Measurements from ENCODE around the gene EPS15.
"Not testable (repeated sequence)": the region's sequence is repeated elsewhere in the genome, so short reads cannot be mapped to it uniquely, and the experiment has no call there.

EPS15 gene

GRCh38 chr1:51433972-51434510, 85.0 kb downstream of the EPS15 start:
- in situ Hi-C loops (cut with MboI; ENCODE audit: low sequenced_read_pairs): no loop called here

DNA sequence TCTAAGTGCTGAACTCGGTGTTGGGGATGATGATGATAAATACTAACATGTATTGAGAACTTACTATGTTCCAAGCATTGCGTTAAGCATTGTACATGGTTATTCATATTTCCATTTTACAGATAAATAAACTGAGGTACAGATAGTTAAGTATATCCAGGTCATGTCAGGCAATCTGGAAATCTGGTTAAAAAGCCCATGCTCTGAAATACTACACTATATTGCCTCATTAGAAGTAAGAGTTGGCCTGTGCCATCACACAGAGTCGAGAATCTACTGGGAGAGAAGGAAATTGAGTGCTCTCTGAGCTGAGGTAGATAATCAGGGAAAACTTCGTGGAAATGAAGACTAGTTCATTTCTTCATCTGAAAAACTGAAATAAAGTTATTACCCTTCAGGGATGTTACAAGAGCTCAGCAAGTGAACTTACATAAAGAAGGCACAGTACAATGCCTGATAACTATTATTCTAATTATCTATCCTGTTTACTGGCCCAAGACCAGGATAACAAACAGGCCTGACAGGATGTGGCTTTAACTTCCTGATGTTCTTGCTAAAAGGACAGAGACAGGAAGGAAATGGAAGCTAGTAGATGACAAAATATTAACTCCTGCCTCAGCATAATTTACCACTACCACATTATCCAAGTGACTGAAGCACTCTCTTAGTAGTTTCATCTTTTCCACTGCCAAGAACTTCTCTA, 85.6 kb downstream of the EPS15 start:
- in situ Hi-C loops (cut with MboI; ENCODE audit: low sequenced_read_pairs): no loop called here

DNA sequence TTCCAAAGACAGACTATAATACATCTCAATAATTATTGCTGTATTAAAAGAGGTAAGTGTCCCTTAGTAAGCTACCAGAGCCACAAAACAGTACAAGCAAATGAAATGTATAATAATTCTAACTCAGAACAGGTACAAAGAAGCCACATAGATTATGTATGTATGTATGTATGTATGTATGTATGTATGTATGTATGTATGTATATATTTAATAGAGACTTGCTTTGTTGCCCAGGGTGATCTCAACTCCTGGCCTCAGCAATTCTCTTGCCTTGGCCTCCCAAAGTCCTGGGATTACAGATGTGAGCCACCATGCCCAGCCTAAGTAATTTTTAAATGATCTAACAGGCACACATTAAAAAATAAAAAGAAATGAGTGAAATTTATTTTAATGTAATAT, 86.9 kb downstream of the EPS15 start:
- in situ Hi-C loops (cut with MboI; ENCODE audit: low sequenced_read_pairs): no loop called here

- in situ Hi-C loops (cut with MboI; ENCODE audit: low sequenced_read_pairs): no loop called here
Measured at GRCh38 chr1:51427438-51427837, 91.6 kb downstream of the EPS15 start.

DNA sequence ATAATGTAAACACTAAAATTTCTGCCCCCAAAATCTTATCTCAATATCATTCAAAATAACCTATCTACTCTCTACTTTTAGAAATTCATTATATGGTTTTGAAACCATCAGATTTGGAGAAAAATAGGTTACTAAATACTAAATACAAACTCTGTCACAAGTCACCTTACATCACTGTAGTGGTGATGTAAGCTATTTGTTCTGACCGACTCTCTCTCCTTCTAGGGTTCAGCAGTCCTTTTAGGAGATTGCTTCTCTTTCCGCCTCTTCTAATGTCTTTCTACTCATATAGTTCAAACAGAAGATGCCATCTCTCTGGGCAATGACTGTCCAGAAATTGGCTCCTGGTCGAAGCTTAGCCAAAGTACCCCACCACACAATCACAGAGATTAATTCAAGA, 93.1 kb downstream of the EPS15 start:
- in situ Hi-C loops (cut with MboI; ENCODE audit: low sequenced_read_pairs): no loop called here

DNA sequence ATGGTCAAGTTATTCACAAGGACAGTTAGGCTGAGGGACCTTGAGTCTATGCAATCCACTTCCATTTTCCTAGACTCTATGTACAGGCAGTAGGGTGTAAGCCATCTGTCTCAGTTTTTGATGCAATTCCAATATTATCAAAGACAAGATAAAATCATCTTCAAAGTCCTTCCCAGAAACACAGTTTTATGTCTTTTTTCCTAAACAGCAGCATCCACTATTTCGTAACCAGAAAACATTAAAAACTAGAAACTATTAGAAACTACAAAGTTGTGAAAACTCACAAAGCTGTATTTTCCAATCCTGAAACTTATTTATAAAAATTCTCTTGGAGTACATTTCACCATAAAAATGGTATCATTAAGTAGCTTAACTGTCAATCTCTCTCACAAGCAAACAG, 93.8 kb downstream of the EPS15 start:
- in situ Hi-C loops (cut with MboI; ENCODE audit: low sequenced_read_pairs): no loop called here

GRCh38 chr1:51423073-51423821, 95.8 kb downstream of the EPS15 start:
- in situ Hi-C loops (cut with MboI; ENCODE audit: low sequenced_read_pairs): no loop called here

DNA sequence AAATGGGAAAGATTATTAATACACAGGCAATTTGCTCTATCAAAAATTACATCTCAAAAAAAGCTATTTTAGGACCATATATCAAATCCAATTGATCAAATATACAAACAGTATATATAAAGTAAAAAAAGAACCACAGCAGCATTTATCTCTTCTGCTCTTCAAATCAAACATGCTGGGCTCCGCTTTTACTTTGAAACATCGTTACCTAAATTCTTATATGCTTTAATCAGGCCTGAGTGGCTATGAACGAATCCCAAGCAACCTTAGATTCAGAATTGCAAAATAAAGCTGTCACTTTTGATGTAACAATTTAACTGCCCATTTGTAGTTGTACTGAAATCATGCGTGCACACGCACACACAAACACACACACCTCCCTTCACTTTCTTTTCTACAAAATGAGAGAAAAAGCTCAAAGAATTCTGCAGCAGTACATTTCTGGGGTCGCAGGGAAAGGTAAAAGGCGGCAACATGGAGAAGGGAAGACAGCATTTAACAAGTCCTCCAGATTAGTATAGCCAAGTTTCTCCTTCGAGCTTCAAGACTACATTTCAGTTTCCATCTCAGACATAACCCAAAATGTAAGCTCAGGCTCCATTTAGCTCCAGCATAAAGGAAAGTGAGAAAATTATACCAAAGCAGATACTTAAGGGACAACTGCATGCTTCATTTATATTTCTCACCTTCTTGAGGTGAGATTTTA, 96.5 kb downstream of the EPS15 start:
- in situ Hi-C loops (cut with MboI; ENCODE audit: low sequenced_read_pairs): no loop called here

GRCh38 chr1:51421964-51422363, 97.1 kb downstream of the EPS15 start:
- in situ Hi-C loops (cut with MboI; ENCODE audit: low sequenced_read_pairs): no loop called here

DNA sequence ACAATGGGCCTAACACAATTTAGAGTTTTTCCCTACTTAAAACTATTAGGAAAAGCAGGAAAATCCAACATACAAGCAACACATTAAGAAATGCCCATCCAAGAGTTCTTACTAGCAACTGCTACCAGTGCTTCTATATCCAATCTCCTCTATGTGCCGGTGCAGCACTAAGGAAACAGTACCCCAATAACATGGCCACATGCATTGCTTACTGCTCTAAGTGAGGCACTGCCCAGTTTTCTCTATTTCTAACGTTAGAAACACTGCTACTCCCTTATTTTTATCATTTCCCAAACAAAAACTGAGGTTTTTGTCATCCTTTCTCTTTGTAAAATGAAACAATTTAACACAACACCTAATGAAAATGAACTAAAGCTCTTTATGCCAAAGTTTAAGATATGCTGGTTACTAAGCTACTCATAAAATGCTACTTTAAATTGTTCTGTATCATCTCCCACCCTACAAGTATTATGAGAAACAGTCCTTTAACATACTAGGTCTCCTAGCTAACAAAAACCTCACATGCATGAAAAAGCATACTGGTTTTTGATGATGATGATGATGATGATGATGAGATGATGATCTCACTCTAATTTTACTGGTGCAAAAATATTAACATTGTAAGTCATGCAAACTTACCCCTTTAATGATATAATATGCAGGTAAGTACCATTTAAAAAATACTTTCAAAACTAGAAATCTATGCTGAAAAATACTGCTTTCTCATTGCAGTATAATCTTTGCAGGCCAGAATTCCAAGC, 98.0 kb downstream of the EPS15 start:
- in situ Hi-C loops (cut with MboI; ENCODE audit: low sequenced_read_pairs): no loop called here

- in situ Hi-C loops (cut with MboI; ENCODE audit: low sequenced_read_pairs): no loop called here
Measured at GRCh38 chr1:51418384-51418959, 100.6 kb downstream of the EPS15 start.

GRCh38 chr1:51417496-51418383, 101.3 kb downstream of the EPS15 start:
- in situ Hi-C loops (cut with MboI; ENCODE audit: low sequenced_read_pairs): no loop called here

- in situ Hi-C loops (cut with MboI; ENCODE audit: low sequenced_read_pairs): no loop called here
Measured at GRCh38 chr1:51416910-51417309, 102.2 kb downstream of the EPS15 start.

GRCh38 chr1:51415963-51416362, 103.1 kb downstream of the EPS15 start:
- in situ Hi-C loops (cut with MboI; ENCODE audit: low sequenced_read_pairs): no loop called here

DNA sequence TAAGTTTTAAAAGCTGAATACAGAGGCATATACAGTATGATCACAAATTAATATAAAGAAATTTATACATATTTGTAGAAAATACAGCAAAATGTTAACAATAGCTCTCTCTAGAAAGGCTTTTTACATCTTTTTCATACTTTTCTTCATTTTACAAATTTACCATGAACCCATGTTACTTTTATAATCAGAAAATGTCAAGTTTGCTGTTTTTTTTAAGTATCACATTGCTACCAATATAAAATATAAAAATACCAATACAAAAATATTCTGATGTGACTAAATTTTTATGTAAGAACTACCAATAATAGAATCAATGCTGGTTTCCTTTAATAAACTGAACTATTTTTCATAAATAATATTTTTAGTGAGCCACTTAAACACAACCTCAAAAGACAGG, 104.3 kb downstream of the EPS15 start:
- in situ Hi-C loops (cut with MboI; ENCODE audit: low sequenced_read_pairs): no loop called here

DNA sequence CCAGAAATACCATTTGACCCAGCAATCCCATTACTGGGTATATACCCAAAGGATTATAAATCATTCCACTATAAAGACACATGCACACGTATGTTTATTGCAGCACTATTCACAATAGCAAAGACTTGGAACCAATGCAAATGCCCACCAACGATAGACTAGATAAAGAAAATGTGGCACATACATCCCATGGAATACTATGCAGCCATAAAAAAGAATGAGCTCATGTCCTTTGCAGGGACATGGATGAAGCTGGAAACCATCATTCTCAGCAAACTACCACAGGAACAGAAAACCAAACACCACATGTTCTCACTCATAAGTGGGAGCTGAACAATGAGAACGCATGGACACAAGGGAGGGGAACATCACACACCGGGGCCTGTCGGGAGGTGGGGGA, 107.2 kb downstream of the EPS15 start:
- in situ Hi-C loops (cut with MboI; ENCODE audit: low sequenced_read_pairs): not testable (repeated sequence)

- in situ Hi-C loops (cut with MboI; ENCODE audit: low sequenced_read_pairs): no loop called here
Measured at GRCh38 chr1:51410568-51411460, 108.3 kb downstream of the EPS15 start.

DNA sequence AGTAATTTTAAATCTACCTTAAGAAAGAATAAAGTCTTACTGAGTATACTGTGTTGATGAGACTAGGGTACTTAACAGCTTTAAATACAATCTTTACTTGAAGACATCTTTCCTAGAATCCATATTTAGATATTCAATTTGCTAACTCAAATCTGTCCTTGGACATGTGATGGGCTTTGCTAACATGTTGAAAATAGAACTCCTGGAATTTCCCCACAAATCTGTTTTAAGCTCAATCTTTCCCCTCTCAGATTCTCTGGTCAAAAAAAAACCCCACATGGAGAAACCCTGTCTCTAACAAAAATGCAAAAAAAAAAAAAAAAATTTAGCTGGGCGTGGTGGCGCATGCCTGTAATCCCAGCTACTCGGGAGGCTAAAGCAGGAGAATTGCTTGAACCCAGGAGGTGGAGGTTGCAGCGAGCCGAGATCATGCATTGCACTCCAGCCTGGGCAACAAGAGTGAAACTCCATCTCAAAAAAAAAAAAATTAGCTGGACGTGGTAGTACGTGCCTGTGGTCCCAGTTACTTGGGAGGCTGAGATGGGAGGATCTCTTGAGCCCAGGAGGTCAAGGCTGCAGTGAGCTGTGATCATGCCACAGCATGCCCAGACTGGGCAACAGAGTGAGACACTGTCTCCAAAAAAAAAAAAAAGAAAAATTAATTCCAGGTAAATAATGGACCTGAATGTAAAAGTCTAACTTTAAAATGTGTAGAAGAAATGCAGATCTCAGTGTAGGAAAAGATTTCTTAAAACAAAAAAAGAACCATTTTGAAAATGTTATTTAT, 109.1 kb downstream of the EPS15 start:
- in situ Hi-C loops (cut with MboI; ENCODE audit: low sequenced_read_pairs): not testable (repeated sequence)

Data from HL-60/S4 (cell line).